H1 (cell line): ENCODE measurements around the gene ABHD8. TPM values are rescaled to one million over a fixed set of nuclear protein-coding genes. Genes with fewer than 3 reads are reported as not detected.

Experiments
- ASH2L ChIP-seq: fragments of 200-600, 300-600 bp; sonication (generic); IDR thresholded peaks from one replicate; pipeline ENCODE4 v1.7.1; 2017; ENCODE audit warnings: low read length
- ATF2 ChIP-seq: IDR thresholded peaks from 2 replicates; pipeline ENCODE4 v1.6.1; 2012; ENCODE audit warnings: low read length, inconsistent platforms
- BCL11A ChIP-seq, 2 experiments: IDR thresholded peaks; one replicate each; pipeline ENCODE4 v1.6.1; 2011; ENCODE audit warnings: low read depth in 2 of 2, low read length in 2 of 2, mild to moderate bottlenecking in 2 of 2
- CEBPB ChIP-seq: IDR thresholded peaks from 2 replicates; pipeline ENCODE4 v1.6.1; 2012; ENCODE audit warnings: low read depth, low read length
- CHD2 ChIP-seq: IDR thresholded peaks from 2 replicates; pipeline ENCODE4 v1.6.1; 2012; ENCODE audit warnings: low read length, improper control_type of control experiment
- CREB1 ChIP-seq: IDR thresholded peaks from 2 replicates; pipeline ENCODE4 v1.6.1; 2012; ENCODE audit warnings: inconsistent platforms
- CTCF ChIP-seq, 3 experiments: IDR thresholded peaks; 1 replicate in 2 of 3; 2 replicates in 1 of 3; pipeline versions ENCODE4 v1.5.1 to v1.6.1; 2011; ENCODE audit warnings: low read length in 3 of 3, mild to moderate bottlenecking in 3 of 3, inconsistent platforms in 2 of 3, low read depth in 1 of 3, moderate library complexity in 1 of 3; ENCODE audit not compliant: insufficient read depth in 1 of 3; ENCODE audit errors: control extremely low read depth in 1 of 3
- EGR1 ChIP-seq: IDR thresholded peaks from 2 replicates; pipeline ENCODE4 v1.6.1; 2011; ENCODE audit warnings: low read depth, low read length, borderline replicate concordance
- EZH2 ChIP-seq: fragments of 200-600 bp; sonication (generic); IDR thresholded peaks from 2 replicates; pipeline ENCODE4 v1.7.1; 2012; ENCODE audit warnings: low read depth, mild to moderate bottlenecking, moderate library complexity, low read length, inconsistent platforms; ENCODE audit not compliant: severe bottlenecking
- HDAC6 ChIP-seq: IDR thresholded peaks from one replicate; pipeline ENCODE4 v1.7.1; 2012; ENCODE audit warnings: low read depth, mild to moderate bottlenecking, inconsistent platforms, low read length, moderate library complexity
- MAFK ChIP-seq: IDR thresholded peaks from 2 replicates; pipeline ENCODE4 v1.6.1; 2012; ENCODE audit warnings: low read depth, mild to moderate bottlenecking, improper control_type of control experiment, low read length
- PHF8 ChIP-seq: fragments of 200-600 bp; sonication (generic); conservative IDR thresholded peaks from 2 replicates; pipeline ENCODE4 v1.7.1; 2012; ENCODE audit warnings: low read depth, mild to moderate bottlenecking, inconsistent platforms, low read length, moderate library complexity
- POLR2A ChIP-seq, 2 experiments: IDR thresholded peaks; 1 replicate in 1 of 2; 2 replicates in 1 of 2; pipeline ENCODE4 v1.6.1; 2011; ENCODE audit warnings: low read depth in 2 of 2, low read length in 2 of 2, mild to moderate bottlenecking in 2 of 2; ENCODE audit errors: control extremely low read depth in 1 of 2
- POLR2AphosphoS5 ChIP-seq: IDR thresholded peaks from 2 replicates; pipeline ENCODE4 v1.6.1; 2011; ENCODE audit warnings: low read depth, low read length
- RBBP5 ChIP-seq: IDR thresholded peaks from 2 replicates; pipeline ENCODE4 v1.7.1; 2012; ENCODE audit warnings: low read depth, mild to moderate bottlenecking, inconsistent platforms, low read length, moderate library complexity, borderline replicate concordance
- RNF2 ChIP-seq: fragments of 200-900, 300-1000 bp; sonication (generic); IDR thresholded peaks from 2 replicates; pipeline ENCODE4 v1.7.1; 2016; ENCODE audit warnings: borderline replicate concordance, low read depth, mild to moderate bottlenecking, antibody characterized with exemption, low read length; ENCODE audit not compliant: poor library complexity, severe bottlenecking; ENCODE audit errors: missing control alignments
- SIX5 ChIP-seq: IDR thresholded peaks from 2 replicates; pipeline ENCODE4 v1.6.1; 2011; ENCODE audit warnings: mild to moderate bottlenecking, low read depth, low read length
- SP2 ChIP-seq: IDR thresholded peaks from 2 replicates; pipeline ENCODE4 v1.6.1; 2012; ENCODE audit warnings: mild to moderate bottlenecking, low read length, inconsistent platforms
- TAF1 ChIP-seq: IDR thresholded peaks from 2 replicates; pipeline ENCODE4 v1.6.1; 2011; ENCODE audit warnings: mild to moderate bottlenecking, low read depth, low read length
- TBP ChIP-seq: IDR thresholded peaks from 2 replicates; pipeline ENCODE4 v1.6.1; 2011; ENCODE audit warnings: low read depth, low read length, improper control_type of control experiment
- ZNF274 ChIP-seq: IDR thresholded peaks from 2 replicates; pipeline ENCODE4 v1.7.0; 2012; ENCODE audit warnings: low read length, borderline replicate concordance; ENCODE audit errors: extremely low read depth
- polyA plus RNA-seq, 7 experiments: library from polyadenylated mRNA; depleted of rRNA in 3 of 7; stranded (reverse) in 5 of 7; unstranded in 2 of 7; fragments of >200 nt in 5 of 7; fragments of 200-250 nt in 2 of 7; gene quantifications; 1 replicate in 5 of 7; 2 replicates in 1 of 7; 4 replicates in 1 of 7; pipeline versions ENCODE4 v1.2.1 to v1.2.3, GENCODE V29; 2011 to 2013; ENCODE audit warnings: missing spikeins in 2 of 7, mixed read lengths in 2 of 7
- total RNA-seq: library from RNA; stranded (reverse); fragmentation: NEBNext Ultra II Directional; extraction: Animal tissue kit (Norgen Biotek cat#: 25700); gene quantifications from 2 replicates; pipeline ENCODE4 v1.2.1, GENCODE V29; 2021

The ABHD8 gene
- total and polyA plus RNA-seq, 2 of the 8 experiments (the other 6 are each of a cell fraction or from before 2014, with no cell fraction given) = 11.3 to 18.7 TPM

GRCh38 chr19:17309198-17309964 is 6.2 kb upstream of the ABHD8 start, which contains the start of gene DDA1 (continued):
- no peak for TF ChIP-seq CTCF (IDR thresholded peaks at IDR 0.05; ENCODE audit: control extremely low read depth in 1 of 3, insufficient read depth in 1 of 3, low read depth in 1 of 3, low read length in 3 of 3)
- no peak for TF ChIP-seq MAFK
- peak; percentile 16; the same call in 1 of the 2 replicates for TF ChIP-seq TBP
- TF ChIP-seq TAF1 = peak; percentile 57; the same call in 1 of the 2 replicates
- TF ChIP-seq SIX5 = peak; percentile 80
- TF ChIP-seq CHD2 = peak; percentile 92
- peak; percentile 85 for TF ChIP-seq SP2
- no peak for TF ChIP-seq BCL11A (IDR thresholded peaks at IDR 0.05; ENCODE audit: low read depth in 2 of 2, low read length in 2 of 2)
- TF ChIP-seq CREB1 = peak; percentile 80
- TF ChIP-seq ASH2L = no peak
- TF ChIP-seq ATF2 = no peak
- peak; percentile 24; the same call in 1 of the 2 replicates for TF ChIP-seq RBBP5
- peak; percentile 16; the same call in 1 of the 2 replicates for TF ChIP-seq CEBPB
- TF ChIP-seq PHF8 = peak; percentile 68
- TF ChIP-seq POLR2A (IDR thresholded peaks at IDR 0.05; ENCODE audit: control extremely low read depth in 1 of 2, low read depth in 2 of 2, low read length in 2 of 2) = peak in 1 of 2 experiments; percentile 82; a peak in 2 of 3 replicates
- TF ChIP-seq EGR1 = 0 out of 2 replicates have a peak, but pooled peaks have one; percentile 6
- TF ChIP-seq EZH2 = no peak
- TF ChIP-seq HDAC6 = no peak
- peak; percentile 69; the same call in 1 of the 2 replicates for TF ChIP-seq POLR2AphosphoS5
- TF ChIP-seq ZNF274 = no peak
- TF ChIP-seq RNF2 = no peak
